Stimulated activated CD4-positive, alpha-beta T cell treated with anti-CD3 and anti-CD28 coated beads, Interleukin-1b, Interleukin-23, amount 100 ng/mL, for 24 hours (primary cell): ENCODE data around the gene VAV2.
"Not testable (repeated sequence)": the region's sequence is repeated elsewhere in the genome, so short reads cannot be mapped to it uniquely, and the experiment has no call there.

ENCODE experiments used
- DNase-seq, 4 experiments: peaks; one replicate each; pipeline ENCODE4 v3.0.0-alpha.2; 2020; ENCODE audit warnings: low read depth in 4 of 4, low spot score in 1 of 4

VAV2 gene

GRCh38 chr9:133938753-133939152 lies 53.4 kb downstream of the VAV2 start:
- DNase-seq: no peak

DNA sequence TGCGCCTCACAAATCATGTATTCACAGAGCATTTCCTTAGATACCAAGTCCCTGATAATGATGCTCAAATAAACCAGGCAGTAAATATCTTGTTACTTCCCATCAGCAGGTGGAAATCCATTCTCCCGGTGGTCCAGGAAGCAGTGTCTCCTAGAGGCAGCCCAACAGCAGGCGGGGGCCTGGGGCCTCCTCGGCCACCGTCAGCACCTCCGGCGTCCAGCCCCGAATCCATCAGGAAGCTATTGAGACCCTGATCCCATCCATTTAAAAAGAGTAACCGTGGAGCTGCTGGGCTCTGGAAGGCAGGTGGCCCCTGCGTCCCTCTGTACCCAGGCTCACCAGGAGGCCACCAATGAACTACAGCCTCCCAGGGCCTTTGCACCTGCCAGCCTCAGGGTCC lies 54.0 kb downstream of the VAV2 start:
- DNase-seq: no peak

DNA sequence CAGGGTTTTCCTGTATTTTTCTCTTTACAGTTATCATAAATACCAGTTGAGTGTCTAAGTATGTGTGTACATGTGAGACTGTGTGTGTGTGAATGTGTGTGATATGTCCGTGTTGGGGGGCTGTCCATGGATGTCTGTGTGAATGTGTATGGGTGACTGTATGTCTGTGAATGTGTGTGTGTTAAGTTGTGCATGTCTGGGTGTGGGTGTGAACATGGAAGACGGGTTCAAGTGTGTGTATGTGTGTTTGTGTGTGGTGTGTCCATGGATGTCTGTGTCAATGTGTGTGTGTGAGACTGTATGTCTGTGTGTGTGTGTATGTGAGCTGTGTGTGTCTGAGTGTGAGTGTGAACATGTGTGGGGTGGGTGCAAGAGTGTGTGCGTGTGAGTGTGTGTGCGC lies 55.0 kb downstream of the VAV2 start:
- no peak for DNase-seq

GRCh38 chr9:133935328-133936005 lies 56.7 kb downstream of the VAV2 start:
- DNase-seq: no peak

GRCh38 chr9:133934482-133935232 lies 57.5 kb downstream of the VAV2 start:
- DNase-seq: no peak

GRCh38 chr9:133933426-133934026 lies 58.6 kb downstream of the VAV2 start:
- no peak for DNase-seq

DNA sequence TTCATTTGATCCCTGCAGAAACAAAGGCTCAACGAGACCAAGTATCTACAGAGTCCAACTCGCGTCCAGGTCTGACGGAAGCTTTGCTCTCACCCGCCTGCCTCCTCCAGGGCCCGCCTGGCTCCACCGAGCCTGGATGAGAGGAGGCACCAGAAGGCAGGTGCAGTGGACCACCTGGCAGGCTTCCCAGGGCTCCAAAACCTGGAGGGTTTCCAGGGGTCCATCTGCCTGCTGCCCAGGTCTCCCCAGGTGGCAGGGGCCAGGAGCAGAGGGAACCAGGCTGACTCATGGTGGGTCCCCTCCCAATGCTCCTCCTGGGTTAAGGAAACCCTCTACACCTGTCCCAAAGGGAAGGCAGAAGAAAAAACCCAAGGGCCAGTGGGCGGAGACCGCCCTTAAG lies 59.5 kb downstream of the VAV2 start:
- no peak for DNase-seq

GRCh38 chr9:133932181-133932580 lies 59.9 kb downstream of the VAV2 start:
- no peak for DNase-seq

GRCh38 chr9:133930682-133931485 lies 61.2 kb downstream of the VAV2 start:
- DNase-seq: no peak

- no peak for DNase-seq
These were observed 62.0 kb downstream of the VAV2 start for GRCh38 chr9:133930046-133930681.

GRCh38 chr9:133929599-133929998 lies 62.5 kb downstream of the VAV2 start:
- DNase-seq: no peak

DNA sequence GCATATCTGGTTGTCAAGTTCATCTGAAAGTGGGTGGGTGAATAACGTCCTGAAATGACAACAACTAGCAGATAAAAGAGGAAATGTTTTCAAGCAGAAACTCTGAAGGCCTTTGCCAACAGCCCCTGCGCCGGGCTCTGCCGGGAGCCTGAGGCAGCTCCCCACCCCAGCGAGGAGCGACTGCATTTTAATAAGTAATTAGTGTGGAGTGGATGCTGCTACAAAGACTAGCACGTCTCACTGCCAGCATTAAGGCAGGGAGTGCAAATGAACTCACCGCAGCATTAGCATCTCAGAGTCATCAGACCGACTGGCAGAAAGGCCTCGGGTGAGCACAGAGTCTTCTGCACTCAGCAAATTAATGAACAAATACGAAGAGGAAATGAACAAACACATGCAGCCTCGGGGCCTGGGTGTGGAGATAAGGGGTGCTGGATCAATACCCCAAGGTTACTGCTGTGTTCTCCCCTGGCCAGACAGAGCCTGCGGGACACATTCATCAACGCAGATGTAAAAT lies 63.8 kb downstream of the VAV2 start:
- DNase-seq: no peak

DNA sequence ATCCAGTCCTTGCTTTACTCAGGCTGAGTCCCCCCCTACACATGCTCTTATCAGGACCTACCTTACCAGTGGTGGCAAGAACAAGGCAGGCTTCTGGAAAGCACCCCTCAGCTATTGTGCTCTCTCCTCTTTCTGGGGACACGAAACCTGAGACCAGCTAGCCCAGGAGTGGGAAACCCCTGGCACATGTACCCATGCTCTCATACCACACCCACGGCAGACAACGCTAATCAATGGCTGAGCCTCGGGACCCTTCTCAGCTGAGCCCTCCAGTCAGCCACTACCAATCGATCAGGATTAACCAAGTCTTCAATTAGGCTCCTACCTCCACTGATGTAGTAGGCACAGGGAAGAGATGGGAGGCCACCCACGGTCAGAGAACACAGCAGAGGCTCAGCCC lies 65.1 kb downstream of the VAV2 start:
- DNase-seq: no peak

- DNase-seq: no peak
These were observed 65.8 kb downstream of the VAV2 start for GRCh38 chr9:133926165-133926856.

GRCh38 chr9:133924453-133924852 lies 67.7 kb downstream of the VAV2 start:
- no peak for DNase-seq

DNA sequence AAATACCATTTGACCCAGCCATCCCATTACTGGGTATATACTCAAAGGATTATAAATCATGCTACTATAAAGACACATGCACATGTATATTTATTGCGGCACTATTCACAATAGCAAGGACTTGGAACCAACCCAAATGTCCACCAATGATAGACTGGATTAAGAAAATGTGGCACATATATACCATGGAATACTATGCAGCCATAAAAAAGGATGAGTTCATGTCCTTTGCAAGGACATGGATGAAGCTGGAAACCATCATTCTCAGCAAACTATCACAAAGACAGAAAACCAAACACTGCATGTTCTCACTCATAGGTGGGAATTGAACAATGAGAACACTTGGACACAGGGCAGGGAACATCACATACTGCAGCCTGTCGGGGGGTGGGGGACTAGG lies 68.5 kb downstream of the VAV2 start:
- DNase-seq: not testable (repeated sequence)

DNA sequence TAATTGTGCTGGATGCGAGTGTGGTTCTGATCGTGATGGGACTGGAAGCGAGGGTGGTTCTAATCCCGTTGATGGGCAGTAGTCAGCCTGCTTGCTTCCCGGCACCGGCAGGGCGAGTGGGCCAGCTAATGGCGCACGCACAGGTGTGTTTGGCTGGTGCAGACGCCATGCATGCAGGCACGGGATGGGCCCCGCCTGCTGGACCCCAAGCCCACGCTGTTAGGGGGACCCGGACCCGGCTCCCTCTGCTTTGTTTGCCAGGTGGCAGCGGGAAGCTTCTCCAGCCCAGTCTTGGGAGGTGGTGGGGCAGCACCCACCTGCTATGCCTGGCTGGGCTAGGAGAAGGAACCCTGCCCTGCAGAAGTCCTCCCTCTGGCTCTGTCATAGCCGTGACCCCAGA lies 70.3 kb downstream of the VAV2 start:
- DNase-seq: no peak

DNA sequence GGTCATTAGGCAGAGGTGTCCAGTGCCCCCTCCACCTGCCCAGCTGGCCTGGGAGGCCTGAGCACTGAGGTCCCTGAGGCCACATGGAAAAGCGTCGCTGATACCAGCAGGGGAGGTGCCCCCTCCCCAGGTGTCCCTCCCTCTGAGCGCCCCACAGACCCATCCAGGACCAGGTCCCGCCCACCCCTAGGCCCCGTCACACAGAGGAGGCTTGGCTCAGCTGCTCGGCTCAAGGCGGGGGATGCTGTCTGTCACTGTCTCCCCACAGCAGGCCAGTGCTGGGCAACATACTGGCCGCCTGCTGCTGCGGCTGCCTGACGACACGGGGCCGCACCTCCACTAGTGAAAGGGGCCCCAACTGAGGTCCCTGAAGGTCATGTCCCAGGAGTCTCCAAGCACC lies 71.7 kb downstream of the VAV2 start:
- no peak for DNase-seq

- DNase-seq: no peak
These were observed 72.6 kb downstream of the VAV2 start for GRCh38 chr9:133919253-133920115.
